RKO (cell line): ENCODE results near the gene LPP.

Experiments used
- DNase-seq: peaks from one replicate; pipeline ENCODE4 v3.0.0-alpha.2; 2016; ENCODE audit warnings: low spot score

LPP gene

DNA sequence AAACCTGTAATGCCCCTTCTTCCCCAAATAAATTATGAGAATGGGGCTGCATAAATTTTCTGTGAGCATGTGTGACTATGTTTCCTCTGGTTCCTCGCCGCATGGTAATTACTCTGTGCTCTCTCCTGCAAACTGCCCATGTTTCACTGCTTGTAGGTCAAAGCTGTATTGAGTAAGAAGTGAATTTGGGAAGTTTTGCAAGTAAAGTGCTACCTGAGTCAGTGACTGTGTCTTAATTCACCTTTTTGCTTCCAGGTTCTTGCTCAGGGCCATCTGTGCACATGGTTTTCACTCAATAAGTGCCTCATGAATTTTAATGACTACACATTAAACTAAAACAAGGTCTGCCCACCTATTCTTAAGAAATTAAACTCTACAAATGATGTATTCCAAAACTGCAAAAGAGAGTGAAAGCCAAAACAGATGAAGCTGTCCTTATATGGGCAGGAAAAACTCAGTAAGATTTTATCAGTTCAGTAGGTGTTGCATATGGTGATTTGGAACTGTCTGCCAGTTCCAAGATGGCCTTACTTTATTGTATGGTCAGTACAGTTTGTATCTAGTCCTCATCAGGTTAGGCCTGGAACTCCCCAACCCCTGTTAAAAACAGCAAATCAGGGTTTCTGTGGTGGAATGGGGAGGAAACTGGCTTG, 100.0 kb downstream of the LPP start:
- DNase-seq: no peak

DNA sequence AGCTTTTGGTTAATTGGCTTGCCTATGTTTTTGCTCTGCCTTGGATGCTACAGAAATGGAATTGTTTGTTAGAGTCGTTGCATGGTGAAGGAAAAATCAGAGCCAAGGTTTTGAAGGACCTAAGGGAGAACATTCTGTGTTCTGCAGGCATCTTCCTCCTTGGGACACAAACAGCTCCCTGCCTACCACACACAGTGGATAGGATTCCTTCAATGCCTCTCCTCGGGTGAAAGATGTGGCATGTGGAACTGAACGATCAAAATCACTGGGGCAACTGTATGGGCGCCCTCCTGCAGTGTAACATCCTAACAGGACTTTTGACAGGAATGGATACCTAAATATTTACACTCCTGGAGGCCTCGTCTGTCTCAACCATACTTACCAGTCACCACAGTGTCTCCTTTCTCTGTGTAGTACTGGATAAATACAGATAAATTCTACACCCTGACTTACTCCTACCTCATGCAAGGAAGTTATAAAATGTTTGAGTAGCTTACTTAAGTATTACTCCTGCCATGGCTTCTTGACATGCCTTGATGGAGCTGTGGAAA, 100.6 kb downstream of the LPP start:
- no peak for DNase-seq

DNA sequence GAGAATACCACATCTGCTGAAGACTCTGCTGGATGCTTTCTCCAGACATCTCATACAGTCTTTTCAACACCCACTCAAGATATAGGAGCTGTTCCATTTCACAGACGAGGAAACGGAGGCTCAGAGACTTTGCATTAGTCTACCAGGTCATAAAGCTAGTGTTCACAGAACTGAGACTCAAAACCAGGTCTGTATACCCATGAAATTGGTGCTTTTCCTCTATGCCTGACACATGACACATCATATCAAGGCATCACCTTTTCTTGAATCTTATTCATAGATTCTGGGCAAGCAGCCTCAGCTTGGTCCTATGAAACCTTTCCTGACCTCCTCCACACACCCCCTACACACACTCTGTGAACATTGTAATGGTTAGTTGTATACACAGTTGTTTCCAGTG, 101.2 kb downstream of the LPP start:
- no peak for DNase-seq

DNA sequence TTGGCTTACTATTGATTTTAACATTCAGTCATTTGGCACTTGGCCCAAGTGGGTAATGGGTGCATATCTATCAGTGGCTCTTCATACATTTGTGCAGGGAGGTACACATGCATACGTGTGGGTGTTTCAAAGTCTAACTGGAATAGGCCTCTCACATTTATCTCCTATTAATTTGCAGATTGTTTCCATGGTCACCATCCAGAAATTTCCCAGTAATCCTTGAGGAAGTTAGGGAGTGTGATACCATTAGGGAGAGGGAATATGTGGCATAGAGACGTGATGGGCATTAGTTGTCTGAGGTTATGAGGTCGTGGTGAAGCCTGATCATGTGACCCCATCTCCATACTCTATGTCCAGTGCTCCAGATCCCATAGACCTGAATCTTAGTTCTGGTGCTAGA, 102.8 kb downstream of the LPP start:
- no peak for DNase-seq

DNA sequence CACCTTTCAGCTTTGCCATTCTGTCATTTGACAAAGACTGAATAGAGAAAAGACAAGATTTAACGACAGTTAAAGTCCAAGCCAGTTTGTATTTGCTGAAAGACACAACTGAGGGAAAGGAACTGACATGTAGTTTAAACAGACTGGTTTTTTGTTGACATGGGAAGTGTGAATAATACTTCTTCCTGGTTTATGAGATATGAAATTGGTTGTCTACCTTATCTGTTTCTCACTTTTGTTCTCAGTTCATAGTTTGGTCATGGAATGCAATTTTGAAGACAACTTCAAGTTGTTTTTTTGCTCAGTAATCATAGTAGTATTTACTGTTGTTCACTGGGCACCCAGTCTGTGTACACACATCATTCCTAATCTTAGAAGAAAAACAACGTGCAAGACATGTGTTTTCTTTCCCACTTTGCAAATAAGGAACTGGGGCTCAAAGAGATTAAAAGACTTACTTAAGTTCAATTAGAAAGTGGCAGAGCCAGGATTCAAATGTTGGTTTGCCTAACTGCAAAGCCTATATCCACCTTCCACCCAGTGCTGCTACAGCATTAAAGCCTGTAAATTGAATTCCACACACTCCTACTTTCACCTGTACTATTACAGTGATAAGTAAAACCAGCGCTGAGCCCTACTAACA, 103.5 kb downstream of the LPP start:
- no peak for DNase-seq

DNA sequence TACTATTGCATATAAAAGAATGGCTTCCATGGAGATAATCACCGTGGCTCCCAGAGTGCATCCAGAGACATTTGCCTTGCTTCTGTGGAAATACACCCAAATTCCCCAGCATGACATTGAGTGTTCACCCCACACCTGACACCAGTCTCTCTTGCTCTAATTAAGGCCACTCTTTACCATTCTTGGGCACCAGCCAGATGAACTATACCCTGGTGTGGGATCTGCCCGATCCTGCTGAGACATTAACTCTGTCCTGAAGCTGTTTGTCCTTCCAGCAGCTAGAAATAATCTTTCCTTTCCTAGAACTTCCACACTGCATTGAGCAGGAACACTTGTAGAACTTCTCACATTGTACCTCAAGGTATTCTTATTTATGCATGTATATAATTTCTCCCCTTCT, 105.2 kb downstream of the LPP start:
- no peak for DNase-seq

DNA sequence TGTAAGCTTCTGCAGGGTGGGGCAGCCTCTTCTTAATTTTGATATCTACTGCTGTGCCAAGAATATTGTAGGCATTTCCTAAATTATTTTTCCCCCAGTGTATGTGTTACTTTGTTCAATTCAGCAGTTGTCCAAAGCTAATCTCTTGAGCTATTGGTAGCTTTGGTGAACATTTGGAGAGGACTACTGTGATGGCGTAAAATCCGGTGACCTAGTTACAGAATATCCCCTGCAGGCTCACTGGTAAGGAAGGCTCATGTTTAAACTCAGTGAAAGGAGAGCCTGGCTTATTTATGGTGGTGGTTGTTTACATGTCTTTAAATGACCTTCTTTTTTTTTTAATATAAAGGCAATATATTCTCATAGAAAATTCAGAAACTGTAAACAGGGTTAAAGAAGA, 105.6 kb downstream of the LPP start:
- no peak for DNase-seq

DNA sequence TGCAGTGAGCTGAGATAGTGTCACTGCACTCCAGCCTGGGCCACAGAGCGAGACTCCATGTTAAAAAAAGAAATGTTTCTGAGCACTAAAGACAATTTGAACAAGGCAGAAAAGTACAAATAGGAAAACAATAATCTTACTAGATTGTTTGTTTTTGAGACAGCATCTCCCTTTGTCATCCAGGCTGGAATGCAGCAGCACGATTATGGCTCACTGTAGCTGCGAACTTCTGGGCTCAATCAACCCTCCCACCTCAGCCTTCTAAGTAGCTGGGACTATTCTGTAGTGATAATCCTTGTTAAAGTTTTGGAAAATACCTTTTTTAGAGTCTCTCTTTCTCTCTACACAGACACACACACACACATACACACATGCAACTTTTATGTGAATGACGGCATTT, 107.1 kb downstream of the LPP start:
- no peak for DNase-seq

DNA sequence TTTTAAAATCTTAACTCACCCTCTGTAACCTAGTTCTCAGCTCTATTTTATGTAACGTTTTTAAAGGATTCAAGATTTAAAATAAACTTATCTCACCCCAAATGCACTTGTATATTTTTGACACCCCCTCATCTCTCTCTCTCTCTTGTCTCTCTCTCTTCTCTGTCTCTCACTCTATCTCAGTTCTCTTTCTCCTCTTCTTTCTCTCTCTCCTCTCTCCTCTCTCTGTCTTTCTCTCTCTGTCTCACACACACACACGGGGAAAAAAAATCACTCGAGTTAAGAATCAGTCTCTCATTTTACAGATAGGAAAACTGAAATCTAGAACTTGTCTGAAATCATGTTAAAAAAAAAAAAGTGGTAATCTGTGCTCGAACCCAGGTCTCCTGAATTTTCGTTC, 108.5 kb downstream of the LPP start:
- no peak for DNase-seq

DNA sequence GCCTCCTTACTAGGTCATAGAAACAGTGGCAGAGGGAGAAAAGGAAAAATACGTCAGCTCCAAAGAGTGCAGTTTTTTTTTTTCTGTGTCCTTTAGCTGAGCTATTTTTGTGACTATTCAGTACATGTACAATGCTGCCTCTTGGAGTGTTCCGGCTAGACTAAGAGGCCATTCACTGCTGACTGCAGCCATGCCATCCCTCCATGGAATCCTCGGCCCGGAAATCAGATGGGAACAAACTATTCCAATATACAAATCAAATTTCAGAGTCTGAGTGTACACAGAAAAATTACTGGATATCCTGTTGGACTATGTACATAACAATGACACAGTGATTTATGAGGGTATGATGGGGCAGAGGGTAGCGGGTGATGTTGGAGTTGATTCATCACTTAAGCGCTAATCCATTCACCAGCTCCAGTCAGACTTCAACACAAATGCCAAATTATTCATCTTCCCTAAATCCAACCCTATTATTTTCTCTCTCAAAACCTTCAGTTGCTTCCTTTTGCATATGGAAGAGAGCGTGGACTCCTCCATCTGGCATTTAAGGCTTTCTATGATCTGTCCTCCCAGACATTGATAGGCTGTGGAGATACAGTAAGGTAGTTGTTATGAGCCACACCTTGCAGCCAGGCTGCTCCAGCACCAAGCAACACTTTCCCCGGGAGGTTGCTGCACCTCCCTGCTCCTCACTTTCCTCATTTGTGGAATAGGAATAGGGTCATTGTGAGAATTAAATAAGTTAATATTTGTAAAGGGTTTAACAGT, 109.1 kb downstream of the LPP start:
- DNase-seq: peak; percentile 97

DNA sequence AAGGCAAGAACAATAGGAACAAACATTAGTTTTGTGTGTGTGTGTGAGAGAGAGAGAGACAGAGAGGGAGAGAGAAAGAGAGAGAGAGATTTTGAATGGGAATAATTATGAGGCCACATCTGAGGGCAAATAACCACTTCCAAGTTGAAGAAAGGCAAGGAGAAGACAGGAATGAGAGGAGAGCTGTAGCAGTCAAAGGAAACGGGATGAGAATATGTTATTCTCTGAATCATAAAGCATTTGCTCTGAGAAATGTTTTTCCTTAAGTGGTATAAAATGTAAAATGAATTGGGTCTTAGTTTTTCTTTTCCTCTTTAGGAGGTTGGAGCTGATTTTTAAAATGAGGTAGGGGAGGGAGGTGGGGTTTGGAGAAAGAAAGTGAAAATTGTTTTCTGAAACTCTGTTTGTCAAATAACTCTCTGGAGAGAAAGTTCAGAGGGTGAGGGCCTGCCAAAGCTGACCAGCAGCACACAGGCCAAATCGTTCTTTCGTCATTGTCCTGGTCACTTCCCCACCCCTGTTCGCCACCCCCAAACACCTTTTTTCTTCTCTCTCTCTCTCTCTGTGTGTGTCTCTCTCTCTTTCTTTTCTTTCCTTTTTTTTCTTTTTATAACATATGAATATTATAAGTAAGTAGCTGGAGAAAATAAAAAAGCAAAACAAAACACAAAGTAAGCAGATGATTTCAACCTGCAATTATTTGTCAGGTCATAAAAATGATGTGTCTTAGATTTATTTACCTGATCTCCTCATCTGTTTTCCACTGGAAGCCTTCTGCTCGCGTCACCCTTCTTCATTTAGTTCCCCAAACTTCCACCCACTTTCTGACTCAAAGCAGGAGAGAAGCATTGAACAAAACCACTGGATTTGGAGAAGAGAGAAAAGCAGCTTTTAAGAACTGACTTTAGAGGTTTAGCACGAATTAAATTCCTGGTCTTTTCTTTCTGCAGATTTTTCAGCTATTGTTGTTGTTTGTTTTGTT, 110.6 kb downstream of the LPP start:
- DNase-seq: no peak

DNA sequence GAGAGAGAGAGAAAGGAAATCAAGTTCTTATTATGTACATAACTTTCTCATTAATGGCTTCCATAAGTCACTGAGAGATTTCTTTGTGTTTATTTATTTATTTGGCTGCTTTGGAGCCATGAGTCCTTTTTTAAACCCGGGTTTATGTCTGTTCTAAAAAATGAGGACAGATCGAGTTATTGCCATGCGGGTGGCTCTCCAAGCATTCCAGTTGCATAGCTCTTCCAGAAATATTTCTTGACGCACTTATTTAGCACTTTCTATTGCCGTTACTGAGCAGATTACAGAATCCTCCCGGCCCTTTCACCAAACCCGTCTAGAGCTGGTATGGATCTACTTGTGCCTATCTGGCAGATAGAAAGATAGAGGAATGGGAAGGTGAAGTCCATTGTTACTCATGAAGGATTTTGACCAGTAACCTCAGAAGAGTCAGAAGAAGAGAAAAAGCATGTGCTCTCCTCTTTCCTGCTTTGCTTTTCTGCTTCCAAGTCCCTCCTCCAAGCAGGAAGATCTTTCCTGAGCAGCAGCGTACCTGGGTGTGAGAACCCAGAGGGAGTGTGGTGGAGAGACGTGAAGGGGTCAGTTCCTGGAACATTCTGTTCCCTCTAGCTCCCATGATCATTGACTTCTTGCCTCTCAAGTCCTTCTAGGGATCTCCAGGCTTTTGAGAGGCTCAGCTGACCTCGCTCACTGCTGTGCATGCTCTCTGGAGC, 112.8 kb downstream of the LPP start:
- no peak for DNase-seq

DNA sequence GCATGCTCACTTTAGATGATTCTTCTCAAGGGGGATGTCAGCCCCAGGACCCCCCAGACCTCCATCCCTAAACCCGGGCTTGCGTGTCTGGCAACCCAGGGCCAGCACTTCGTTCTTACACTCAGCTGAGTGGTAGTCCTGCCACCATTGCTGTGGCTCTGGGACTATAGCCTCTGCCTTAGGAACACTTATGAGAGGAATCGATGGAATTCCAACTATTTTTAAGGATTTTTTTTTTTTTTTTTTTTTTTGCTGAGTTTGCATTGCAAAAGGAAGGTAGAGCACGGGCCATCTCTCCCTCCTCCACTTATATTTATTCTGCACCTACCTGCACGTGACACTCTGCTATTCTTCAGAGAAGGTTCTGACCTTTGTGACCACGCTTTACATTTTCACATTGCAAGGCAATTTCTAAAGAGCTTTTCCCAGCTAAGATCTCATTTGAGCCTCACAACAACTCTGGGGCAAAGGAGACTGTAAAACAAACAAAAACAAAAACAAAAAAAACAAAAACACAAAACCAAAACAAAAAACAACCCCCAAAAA, 113.9 kb downstream of the LPP start:
- no peak for DNase-seq

DNA sequence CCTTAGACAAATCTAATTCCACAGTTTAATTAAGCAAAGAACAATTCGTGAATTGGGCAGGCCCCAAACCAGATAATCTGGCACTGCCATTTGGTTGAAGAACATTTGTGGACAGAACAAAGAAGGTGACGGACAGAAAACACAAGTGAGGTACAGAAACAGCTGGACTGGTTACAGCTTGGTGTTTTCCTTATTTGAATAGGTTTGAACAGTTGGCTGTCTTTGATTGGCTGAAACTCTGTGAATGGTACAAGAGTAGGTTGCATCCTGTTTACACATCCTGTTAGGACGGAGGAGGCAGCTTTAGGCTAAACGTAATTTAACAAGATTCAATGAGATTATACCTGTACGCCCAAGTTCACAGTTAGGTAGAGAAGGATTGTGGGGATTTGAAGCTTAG, 114.4 kb downstream of the LPP start:
- DNase-seq: no peak

DNA sequence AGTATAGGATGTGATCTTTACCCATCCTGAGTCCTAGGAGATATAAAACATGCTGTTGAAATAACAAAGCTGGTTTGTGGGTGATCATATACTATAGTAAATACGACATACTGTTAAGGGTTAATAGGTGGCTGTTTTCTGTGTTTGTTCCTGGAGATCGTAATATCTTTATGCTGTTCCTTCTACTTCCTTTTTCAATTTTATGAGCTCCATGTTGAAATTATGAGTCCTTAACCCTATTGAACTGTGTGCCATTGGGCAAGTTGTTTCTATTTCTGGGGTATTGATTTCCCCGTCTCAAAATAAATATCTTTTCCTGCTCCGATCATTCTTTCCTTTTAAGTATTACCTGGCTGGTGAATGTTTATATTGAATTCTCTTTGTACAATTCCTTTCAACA, 115.1 kb downstream of the LPP start:
- DNase-seq: no peak

DNA sequence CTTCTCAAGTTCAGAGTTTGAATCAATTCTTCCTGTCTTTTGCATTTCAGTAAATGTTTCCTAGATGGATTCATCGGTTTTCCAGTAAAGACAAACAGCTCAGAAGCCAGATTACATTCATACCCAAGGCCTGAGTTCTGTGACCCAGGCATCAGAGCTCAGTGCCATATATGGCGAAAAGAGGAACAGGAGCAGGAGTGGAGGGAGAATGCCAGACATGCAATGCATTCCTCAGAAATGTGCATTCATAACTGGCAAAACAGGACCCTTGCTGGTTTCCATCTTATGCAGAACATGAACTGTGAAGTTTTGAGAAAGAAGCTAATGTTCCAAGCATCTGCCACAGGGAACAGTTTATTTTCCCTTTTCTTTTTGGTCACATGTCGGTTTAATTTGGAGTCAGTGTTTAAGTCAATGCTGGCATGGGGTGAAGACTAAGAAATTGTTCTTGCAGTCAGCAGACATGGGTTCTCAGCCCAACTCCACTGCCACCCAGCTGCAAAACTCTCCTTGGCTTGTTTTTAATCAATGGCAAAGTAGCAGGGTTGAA, 116.5 kb downstream of the LPP start:
- no peak for DNase-seq

DNA sequence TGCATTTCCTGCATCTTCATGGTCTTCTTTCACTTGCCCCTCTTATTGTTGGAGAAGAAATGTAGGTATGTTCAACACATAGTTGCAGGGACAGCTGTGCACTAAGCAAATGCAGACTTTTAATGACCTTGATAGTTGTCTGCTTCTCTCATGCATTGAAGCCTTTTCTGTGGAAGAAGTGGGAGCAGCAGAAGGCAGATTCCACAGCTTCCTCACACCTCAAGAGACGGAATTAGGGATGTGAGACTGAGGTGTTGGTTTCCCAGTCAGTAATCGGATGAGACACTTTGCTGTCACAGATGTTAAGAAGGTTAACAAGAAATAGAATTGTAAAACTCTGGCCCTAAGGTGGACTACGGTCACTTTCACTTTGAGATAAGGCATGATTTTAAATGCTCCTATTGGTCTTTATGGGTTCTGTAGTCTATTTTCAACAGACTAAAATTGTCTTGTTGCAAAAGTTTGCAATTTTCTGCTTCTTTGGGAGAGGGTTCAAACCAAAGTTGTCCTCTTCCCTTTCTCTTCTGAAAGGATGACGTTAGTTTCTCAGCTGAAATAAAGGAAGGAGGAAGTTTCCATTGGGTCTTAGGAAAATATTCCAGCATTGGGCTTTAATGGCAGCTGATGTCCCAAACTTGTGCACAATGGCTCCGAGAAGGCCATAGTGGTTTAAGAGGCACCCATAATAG, 117.4 kb downstream of the LPP start:
- no peak for DNase-seq

DNA sequence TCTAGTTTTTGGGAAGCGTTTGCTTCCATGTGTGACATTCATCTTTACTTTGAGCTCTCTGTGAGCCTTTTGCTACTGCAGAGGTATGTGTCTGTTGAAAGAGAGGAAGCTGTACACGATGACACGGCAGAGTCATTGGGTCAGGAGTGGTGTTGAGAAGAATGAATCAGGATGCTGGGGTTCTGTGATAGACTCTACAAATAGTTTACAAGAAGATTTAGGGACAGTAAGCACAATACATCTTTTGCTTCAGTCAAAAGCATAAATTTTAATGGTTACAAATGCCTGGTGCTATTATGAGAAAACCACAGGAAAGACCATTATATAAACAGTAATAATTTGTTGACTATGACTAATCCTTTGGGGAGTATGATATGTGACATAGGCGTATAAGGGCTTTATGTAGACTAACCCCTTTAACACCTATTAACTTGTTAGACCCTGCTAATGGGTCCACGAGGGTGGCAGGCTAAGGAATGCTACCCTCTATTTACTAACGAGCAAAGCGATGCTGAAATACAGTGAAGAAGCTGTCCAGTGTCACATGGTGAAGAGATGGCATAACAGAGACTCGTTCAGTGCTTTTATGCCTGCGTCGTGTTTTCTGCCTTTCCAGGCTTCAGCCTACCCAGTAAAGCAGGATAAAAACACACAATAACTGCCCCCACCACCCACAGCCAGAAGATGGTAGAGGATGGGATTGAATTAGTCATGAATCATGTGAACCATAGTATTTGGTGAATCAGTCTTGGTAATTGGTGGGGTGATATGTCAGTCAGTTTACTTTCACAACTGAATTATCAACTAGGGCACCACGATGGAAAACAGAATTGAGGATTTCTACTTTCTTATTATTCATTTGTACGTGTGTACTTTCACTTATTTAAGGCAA, 118.8 kb downstream of the LPP start:
- DNase-seq: peak; percentile 50
